T-helper 2 cell treated with Interferon-gamma antibody and Interleukin-4, amounts not matched to agents 5 μg/mL and 100 μg/mL, for 36 hours (primary cell): Measurements from ENCODE around the gene PKN1.
"Not testable (repeated sequence)": the region's sequence is repeated elsewhere in the genome, so short reads cannot be mapped to it uniquely, and the experiment has no call there.

ENCODE experiments used
- DNase-seq: peaks from one replicate; pipeline ENCODE4 v3.0.0; 2021; ENCODE audit warnings: low spot score
- H3K27ac Mint-ChIP-seq: one replicate; pipeline ENCODE4 v1.8.0; 2021; ENCODE audit warnings: mild to moderate bottlenecking, mixed read lengths
- H3K27me3 Mint-ChIP-seq: one replicate; pipeline ENCODE4 v1.8.0; 2021; ENCODE audit warnings: low read depth, mixed read lengths
- H3K36me3 Mint-ChIP-seq: one replicate; pipeline ENCODE4 v1.8.0; 2021; ENCODE audit warnings: low read depth, mixed read lengths
- H3K4me1 Mint-ChIP-seq: one replicate; pipeline ENCODE4 v1.8.0; 2021; ENCODE audit warnings: low read depth, mixed read lengths
- H3K4me3 Mint-ChIP-seq: one replicate; pipeline ENCODE4 v1.8.0; 2022; ENCODE audit warnings: mild to moderate bottlenecking, moderate library complexity, mixed read lengths
- H3K9me3 Mint-ChIP-seq: one replicate; pipeline ENCODE4 v1.8.0; 2021; ENCODE audit warnings: mixed read lengths

PKN1 gene

DNA sequence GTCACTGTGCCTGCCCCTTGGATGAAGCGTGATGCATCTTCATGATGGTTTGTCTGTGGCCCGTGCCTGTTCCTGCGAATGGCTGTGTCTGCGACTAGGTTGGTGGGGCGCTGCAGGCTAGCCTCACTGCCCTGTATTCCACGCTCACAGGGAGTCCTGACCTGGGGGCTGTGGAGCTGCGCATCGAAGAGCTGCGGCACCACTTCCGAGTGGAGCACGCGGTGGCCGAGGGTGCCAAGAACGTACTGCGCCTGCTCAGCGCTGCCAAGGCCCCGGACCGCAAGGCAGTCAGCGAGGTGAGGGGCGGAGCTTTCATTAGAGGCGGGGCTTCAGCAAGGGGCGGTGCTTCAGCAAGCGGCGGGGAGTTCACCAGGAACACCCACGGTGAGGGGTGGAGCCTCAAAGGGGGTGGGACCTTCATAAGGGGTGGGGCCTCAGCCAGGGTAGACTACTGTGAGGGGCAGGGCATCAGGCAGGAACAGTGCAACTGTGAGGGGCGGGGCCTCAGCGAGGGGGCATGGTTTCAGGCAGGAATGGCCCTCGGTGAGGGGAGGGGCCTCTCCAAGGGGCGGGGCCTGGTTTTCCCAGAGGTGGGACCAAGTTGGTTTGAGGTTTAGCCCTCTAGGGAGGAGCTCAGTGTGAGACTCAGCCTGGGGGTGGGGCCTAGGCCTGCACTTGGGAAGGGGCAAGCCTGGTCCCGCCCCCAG is 17.2 kb downstream of the PKN1 start:
- no peaks in the 10 kb centered on the region for H3K27me3 Mint-ChIP-seq
- H3K4me3 Mint-ChIP-seq, result no peak overlapping the region
- peaks cover 49% of the 10 kb centered on the region for H3K36me3 Mint-ChIP-seq
- peak; percentile 60 for DNase-seq
- H3K27ac Mint-ChIP-seq, result no peak overlapping the region
- no peaks in the 10 kb centered on the region for H3K9me3 Mint-ChIP-seq
- peaks cover 7% of the 10 kb centered on the region for H3K4me1 Mint-ChIP-seq

DNA sequence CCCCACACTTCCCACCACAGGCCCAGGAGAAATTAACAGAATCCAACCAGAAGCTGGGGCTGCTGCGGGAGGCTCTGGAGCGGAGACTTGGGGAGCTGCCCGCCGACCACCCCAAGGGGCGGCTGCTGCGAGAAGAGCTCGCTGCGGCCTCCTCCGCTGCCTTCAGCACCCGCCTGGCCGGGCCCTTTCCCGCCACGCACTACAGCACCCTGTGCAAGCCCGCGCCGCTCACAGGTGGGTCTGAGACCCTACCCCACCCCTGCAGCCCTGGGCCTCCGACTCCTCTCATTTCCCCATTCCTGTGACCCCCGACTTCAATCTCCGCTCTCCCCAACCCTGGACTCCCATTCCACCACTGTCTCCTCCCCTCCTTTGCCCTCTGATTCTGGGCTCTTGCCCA is 17.8 kb downstream of the PKN1 start:
- no peak overlapping the region for H3K4me3 Mint-ChIP-seq
- no peaks in the 10 kb centered on the region for H3K27me3 Mint-ChIP-seq
- DNase-seq, result no peak
- H3K9me3 Mint-ChIP-seq, result no peaks in the 10 kb centered on the region
- peaks cover 51% of the 10 kb centered on the region for H3K36me3 Mint-ChIP-seq
- H3K27ac Mint-ChIP-seq, result no peak overlapping the region
- H3K4me1 Mint-ChIP-seq, result peaks cover 7% of the 10 kb centered on the region

DNA sequence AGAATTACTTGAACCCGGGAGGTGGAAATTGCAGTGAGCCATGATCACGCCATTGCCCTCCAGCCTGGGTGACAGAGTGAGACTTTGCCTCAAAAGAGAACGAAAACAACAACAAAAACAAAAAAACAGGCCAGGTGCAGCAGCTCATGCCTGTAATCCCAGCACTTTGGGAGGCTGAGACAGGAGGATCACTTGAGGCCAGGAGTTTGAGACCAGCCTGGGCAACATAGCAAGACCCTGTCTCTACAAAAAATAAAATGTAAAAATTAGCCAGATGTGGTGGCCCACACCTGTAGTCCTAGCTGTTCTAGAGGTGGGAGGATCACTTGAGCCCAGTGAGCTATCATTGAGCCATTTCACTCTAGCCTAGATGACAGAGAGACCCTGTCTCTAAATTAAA is 19.2 kb downstream of the PKN1 start:
- not testable (repeated sequence) for H3K4me1 Mint-ChIP-seq, H3K27me3 Mint-ChIP-seq, H3K27ac Mint-ChIP-seq, H3K9me3 Mint-ChIP-seq, DNase-seq, H3K4me3 Mint-ChIP-seq
- peaks cover 46% of the 10 kb centered on the region for H3K36me3 Mint-ChIP-seq

DNA sequence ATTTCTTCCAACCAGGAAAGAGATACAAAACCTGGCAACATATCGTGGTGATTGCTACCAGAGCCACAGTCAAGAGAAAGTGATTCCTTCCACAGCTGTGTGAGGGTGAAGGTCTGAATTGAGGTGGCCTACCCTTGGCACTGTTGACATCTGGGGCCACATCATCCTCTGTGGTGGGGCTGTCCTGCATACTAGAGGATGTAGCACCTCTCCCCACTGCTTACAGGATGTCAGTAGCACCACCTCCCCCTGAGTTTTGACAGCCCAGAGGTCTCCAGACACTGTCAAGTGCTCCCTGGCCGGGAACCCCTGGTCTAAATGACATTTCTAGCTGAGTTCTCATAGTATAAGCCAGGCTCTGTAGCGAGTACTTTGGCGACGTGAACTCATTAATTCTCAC is 26.6 kb downstream of the PKN1 start:
- no peak for DNase-seq
- H3K9me3 Mint-ChIP-seq, result no peaks in the 10 kb centered on the region
- peaks cover 48% of the 10 kb centered on the region for H3K36me3 Mint-ChIP-seq
- H3K27me3 Mint-ChIP-seq, result no peaks in the 10 kb centered on the region
- peaks cover 2% of the 10 kb centered on the region for H3K4me1 Mint-ChIP-seq
- H3K27ac Mint-ChIP-seq, result no peak overlapping the region
- H3K4me3 Mint-ChIP-seq, result no peak overlapping the region

DNA sequence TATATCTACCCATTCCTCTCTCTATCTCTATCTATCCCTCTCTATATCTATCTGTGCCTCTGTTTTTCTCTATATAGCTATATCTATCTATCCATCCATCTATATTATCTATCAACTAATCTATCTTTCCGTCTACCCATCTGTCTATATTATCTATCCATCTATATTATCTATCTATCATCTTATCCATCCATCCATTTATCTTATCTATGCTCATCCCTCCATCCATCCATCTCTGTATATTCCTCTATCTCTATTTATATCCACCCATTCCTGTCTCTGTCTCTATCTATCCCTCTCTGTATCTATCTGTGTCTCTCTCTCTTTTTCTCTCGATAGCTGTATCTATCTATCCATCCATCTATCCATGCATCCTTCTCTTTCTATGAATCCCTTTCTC is 27.8 kb downstream of the PKN1 start:
- H3K36me3 Mint-ChIP-seq, result peaks cover 52% of the 10 kb centered on the region
- no peak overlapping the region for H3K27ac Mint-ChIP-seq
- peaks cover 2% of the 10 kb centered on the region for H3K4me1 Mint-ChIP-seq
- no peaks in the 10 kb centered on the region for H3K27me3 Mint-ChIP-seq
- no peaks in the 10 kb centered on the region for H3K9me3 Mint-ChIP-seq
- no peak overlapping the region for H3K4me3 Mint-ChIP-seq
- DNase-seq, result no peak

DNA sequence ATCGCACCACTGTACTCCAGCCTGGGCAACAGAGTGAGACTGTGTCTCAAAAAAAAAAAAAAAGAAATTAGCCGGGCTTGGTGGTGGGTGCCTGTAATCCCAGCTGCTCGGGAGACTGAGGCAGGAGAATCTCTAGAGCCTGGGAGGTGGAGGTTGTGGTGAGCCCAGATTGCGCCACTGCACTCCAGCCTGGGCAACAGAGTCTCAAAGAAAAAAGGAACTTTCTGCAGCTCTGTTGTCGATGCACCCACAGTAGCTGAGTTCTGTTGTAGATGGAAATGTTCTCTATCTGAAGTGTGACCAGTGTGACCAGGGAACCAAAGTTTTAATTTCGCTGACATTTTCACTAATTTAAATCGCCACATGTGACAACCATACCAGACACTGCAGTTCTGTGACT is 29.3 kb downstream of the PKN1 start:
- H3K36me3 Mint-ChIP-seq, result peaks cover 56% of the 10 kb centered on the region

DNA sequence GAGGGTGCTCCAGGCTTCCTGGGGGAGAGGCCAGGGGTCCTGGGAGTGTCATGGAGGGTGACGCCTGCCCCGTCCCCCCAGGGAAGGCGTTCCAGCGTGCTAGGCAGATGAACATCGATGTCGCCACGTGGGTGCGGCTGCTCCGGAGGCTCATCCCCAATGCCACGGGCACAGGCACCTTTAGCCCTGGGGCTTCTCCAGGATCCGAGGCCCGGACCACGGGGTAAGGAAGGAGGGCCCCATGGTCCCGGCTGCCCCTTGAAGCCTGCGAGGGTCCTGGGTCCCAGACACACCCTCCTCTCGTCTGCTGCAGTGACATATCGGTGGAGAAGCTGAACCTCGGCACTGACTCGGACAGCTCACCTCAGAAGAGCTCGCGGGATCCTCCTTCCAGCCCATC is 30.6 kb downstream of the PKN1 start:
- H3K27ac Mint-ChIP-seq, result no peak overlapping the region
- DNase-seq, result no peak
- H3K36me3 Mint-ChIP-seq, result peaks cover 58% of the 10 kb centered on the region
- H3K27me3 Mint-ChIP-seq, result no peaks in the 10 kb centered on the region
- H3K4me1 Mint-ChIP-seq, result peaks cover 2% of the 10 kb centered on the region
- no peak overlapping the region for H3K4me3 Mint-ChIP-seq
- H3K9me3 Mint-ChIP-seq, result no peaks in the 10 kb centered on the region

More for the DNA sequence above, 29.3 kb downstream of the PKN1 start:
- not testable (repeated sequence) for H3K4me1 Mint-ChIP-seq, DNase-seq, H3K4me3 Mint-ChIP-seq, H3K27me3 Mint-ChIP-seq, H3K27ac Mint-ChIP-seq, H3K9me3 Mint-ChIP-seq

DNA sequence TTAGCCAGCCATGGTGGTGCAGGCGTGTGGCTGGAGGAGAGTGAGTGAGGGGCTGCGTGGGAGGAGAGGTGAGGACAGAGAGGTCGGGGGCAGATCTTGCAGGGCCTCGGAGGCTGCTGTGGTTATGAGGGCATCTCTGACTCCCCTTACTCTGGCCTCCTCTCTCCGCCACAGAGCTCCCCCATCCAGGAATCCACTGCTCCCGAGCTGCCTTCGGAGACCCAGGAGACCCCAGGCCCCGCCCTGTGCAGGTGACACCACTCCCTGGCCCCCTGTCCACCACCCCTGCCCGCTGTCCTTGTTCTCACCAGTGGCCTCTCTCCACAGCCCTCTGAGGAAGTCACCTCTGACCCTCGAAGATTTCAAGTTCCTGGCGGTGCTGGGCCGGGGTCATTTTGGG is 34.3 kb downstream of the PKN1 start:
- peaks cover 2% of the 10 kb centered on the region for H3K4me1 Mint-ChIP-seq
- no peak overlapping the region for H3K4me3 Mint-ChIP-seq
- no peak for DNase-seq
- H3K9me3 Mint-ChIP-seq, result no peaks in the 10 kb centered on the region
- peaks cover 59% of the 10 kb centered on the region for H3K36me3 Mint-ChIP-seq
- H3K27me3 Mint-ChIP-seq, result no peaks in the 10 kb centered on the region
- H3K27ac Mint-ChIP-seq, result no peak overlapping the region

DNA sequence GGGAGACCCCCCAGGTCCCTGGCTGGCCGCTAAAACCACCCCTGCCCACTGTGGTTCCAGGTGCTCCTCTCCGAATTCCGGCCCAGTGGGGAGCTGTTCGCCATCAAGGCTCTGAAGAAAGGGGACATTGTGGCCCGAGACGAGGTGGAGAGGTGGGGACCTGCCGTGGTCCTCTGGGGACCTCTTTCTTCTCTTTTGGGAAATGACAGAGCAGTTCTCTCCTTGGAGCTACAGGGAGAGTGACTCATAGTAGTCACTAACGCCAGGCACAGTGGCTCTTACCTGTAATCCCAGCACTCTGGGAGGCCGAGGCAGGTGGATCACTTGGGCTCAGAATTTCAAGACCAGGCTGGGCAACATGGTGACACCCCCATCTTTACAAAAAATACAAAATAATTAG is 34.7 kb downstream of the PKN1 start:
- peaks cover 2% of the 10 kb centered on the region for H3K4me1 Mint-ChIP-seq
- H3K27me3 Mint-ChIP-seq, result peaks cover 4% of the 10 kb centered on the region
- no peak overlapping the region for H3K27ac Mint-ChIP-seq
- DNase-seq, result no peak
- no peak overlapping the region for H3K4me3 Mint-ChIP-seq
- H3K9me3 Mint-ChIP-seq, result no peaks in the 10 kb centered on the region
- H3K36me3 Mint-ChIP-seq, result peaks cover 56% of the 10 kb centered on the region

DNA sequence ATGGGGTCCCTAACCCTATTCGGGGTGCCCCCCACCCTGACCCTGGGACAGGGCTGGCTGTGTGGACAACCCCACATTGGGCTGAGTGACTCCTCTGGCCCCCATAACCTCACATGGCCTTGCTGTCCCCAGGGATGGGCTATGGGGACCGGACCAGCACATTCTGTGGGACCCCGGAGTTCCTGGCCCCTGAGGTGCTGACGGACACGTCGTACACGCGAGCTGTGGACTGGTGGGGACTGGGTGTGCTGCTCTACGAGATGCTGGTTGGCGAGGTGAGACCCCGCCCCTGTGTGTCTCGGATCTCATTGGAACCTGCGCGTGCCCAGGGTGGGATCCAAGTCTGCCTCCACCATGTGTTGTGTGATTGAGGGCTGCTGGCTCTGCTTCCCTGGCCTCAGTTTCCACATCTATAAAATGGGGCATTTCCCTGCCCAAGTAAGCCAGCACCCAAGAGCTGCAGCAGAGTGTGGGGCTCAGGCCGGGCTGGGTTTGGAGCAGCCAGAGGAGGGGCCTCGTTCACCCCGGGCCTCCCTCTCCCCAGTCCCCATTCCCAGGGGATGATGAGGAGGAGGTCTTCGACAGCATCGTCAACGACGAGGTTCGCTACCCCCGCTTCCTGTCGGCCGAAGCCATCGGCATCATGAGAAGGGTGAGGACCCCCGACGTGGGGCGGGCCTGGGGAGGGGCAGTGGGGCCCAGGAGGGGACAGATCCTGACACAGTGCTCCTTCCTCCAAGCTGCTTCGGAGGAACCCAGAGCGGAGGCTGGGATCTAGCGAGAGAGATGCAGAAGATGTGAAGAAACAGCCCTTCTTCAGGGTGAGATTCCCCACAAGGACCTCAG is 37.1 kb downstream of the PKN1 start:
- Mint-ChIP-seq H3K4me1 (peaks cover 10% of the 10 kb centered on the region), H3K9me3 (no peaks in the 10 kb centered on the region), H3K27ac (no peak overlapping the region), H3K27me3 (peaks cover 17% of the 10 kb centered on the region), H3K4me3 (no peak overlapping the region), H3K36me3 (peaks cover 40% of the 10 kb centered on the region)
- DNase-seq, result no peak

DNA sequence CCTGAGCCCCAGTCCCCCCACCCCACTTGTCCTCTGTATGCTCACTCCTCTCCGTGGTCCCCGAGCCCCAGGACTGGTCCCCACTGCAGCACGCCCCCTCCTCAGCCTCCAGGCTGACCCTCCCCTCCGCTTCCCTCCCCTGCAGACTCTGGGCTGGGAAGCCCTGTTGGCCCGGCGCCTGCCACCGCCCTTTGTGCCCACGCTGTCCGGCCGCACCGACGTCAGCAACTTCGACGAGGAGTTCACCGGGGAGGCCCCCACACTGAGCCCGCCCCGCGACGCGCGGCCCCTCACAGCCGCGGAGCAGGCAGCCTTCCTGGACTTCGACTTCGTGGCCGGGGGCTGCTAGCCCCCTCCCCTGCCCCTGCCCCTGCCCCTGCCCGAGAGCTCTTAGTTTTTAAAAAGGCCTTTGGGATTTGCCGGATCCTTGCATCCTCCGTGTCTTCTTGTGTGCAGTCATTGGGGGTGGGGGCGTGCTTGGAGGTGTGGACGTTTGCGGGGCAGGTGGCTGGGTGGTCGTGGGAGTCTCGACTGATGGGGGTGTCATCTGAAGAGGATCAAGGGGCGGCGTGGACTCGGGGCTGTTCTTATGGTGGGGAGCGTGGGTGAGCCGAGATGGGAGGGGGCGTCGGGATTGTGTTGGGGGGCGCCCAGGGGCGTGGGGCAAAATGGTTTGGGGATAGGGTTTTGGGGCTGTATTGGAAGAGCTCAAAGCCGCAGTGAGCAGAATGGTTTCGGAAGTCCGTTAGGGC is 38.5 kb downstream of the PKN1 start:
- no peak overlapping the region for H3K27ac Mint-ChIP-seq
- H3K4me3 Mint-ChIP-seq, result no peak overlapping the region
- peaks cover 17% of the 10 kb centered on the region for H3K27me3 Mint-ChIP-seq
- peaks cover 34% of the 10 kb centered on the region for H3K36me3 Mint-ChIP-seq
- DNase-seq, result no peak
- H3K4me1 Mint-ChIP-seq, result peaks cover 20% of the 10 kb centered on the region
- no peaks in the 10 kb centered on the region for H3K9me3 Mint-ChIP-seq

DNA sequence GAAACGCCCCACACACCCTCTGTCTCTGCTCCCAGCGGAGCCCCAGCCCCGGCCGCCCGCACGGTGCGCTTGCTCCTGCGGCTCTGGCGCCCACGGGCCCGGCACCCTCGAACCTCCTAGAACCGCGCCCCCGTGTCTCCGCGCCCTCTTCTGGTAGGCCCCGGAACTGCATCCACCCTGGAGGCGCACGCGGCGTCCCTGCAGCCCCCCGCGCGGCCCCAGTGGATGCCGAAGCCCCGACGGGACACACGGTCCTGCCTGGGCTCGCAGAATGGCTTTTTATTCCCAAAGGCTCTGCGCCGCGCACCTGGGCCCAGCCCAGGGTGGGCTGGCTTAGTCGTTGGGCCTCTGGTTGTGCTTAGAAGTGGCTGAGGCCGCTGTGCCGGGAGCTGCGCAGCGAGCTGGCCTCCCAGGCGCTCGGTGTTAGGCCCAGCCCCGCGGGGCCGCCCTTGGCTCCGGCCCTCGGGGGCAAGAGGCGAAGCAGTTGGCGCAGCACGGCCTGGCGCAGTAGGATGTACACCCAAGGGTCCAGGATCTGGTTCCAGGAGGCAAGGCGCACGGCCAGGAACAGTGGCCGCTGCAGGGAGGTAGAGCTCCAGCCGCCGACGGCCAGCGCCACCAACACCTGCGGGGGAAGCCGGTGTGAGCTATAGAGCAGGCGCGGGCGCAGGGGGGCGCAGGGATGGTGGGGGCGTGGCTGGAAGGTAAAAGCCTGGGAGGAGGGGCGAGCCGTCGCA is 39.3 kb downstream of the PKN1 start:
- peaks cover 29% of the 10 kb centered on the region for H3K36me3 Mint-ChIP-seq
- peaks cover 17% of the 10 kb centered on the region for H3K27me3 Mint-ChIP-seq
- no peak overlapping the region for H3K27ac Mint-ChIP-seq
- H3K9me3 Mint-ChIP-seq, result no peaks in the 10 kb centered on the region
- H3K4me1 Mint-ChIP-seq, result peaks cover 21% of the 10 kb centered on the region
- no peak overlapping the region for H3K4me3 Mint-ChIP-seq
- peak; percentile 75 for DNase-seq

DNA sequence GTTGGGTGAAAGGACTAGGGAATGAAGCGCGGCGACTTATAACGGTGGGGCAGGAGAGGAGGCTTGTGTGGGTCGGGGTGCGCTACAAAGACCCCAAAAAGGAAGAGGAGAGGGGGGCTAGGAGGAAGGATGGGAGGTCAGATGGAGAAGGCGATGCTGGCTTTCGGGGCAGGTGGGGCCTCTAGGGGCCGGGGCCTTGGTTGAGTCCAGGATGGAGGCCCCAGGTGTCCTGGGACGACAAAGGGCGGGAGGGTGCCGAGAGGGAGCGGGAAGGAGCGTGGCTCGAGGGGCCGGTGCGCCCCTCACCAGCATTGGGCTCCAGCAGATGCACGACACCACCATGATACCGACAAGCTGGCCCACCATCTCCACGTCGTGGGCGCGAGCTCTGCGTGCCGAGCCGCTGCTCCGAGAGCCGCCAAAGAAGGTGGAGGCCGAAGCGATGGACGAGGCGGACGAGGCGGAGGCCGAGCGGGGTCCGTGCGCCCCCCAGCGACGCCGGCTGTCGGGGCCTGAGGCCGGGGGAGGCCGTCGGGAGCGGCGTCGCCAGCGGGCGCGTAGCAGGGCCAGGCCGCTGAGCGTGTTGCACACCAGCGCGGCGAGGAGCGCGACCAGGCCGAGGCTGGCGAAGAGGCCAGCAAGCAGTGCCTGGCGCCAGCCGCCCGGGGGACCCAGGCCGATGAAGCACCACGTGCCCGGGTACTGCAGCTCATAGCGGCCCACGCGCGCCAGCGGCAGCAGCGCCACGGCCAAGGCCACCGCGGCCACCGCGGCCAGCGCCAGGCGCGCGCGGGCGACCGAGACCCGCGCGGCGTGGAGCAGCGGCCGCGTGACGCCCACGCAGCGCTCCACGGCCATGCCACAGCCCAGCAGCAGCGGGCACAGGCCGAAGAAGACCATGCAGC is 40.2 kb downstream of the PKN1 start:
- Mint-ChIP-seq H3K4me3 (peak overlapping the region; percentile 5), H3K27me3 (peaks cover 17% of the 10 kb centered on the region)
- no peak for DNase-seq

More for the DNA sequence above, 40.2 kb downstream of the PKN1 start:
- no peak overlapping the region for H3K27ac Mint-ChIP-seq
- peaks cover 21% of the 10 kb centered on the region for H3K36me3 Mint-ChIP-seq
- H3K9me3 Mint-ChIP-seq, result no peaks in the 10 kb centered on the region
- H3K4me1 Mint-ChIP-seq, result peaks cover 21% of the 10 kb centered on the region
